Left hindlimb (tissue), 1 donor: ENCODE results near the gene PRRC2B.
"Not testable (repeated sequence)": the region's sequence is repeated elsewhere in the genome, so short reads cannot be mapped to it uniquely, and the experiment has no call there.

Experiments used
- DNase-seq: peaks from one replicate; pipeline ENCODE4 v3.0.0-alpha.2; 2018

Gene PRRC2B

GRCh38 chr9:131546336-131547084 is 152.6 kb downstream of the PRRC2B start:
- peak; percentile 69 for DNase-seq

GRCh38 chr9:131549186-131549585 is 155.3 kb downstream of the PRRC2B start:
- DNase-seq: not testable (repeated sequence)
